Mucosa of rectum (tissue), 2 donors: ENCODE results near the gene GNAI3.

Experiments used
- H3K27ac ChIP-seq, 2 donors: one replicate each; pipeline ENCODE4 v1.7.0; 2013; ENCODE audit warnings: inconsistent platforms in 2 of 2, low read depth in 2 of 2, low read length in 2 of 2
- H3K27me3 ChIP-seq, 2 donors: one replicate each; pipeline ENCODE4 v1.7.0; 2013; ENCODE audit warnings: low read length in 2 of 2; ENCODE audit not compliant: control insufficient read depth in 2 of 2, insufficient read depth in 2 of 2
- H3K36me3 ChIP-seq, 2 donors: one replicate each; pipeline ENCODE4 v1.7.0; 2013; ENCODE audit warnings: low read length in 2 of 2; ENCODE audit not compliant: control insufficient read depth in 2 of 2, insufficient read depth in 2 of 2
- H3K4me1 ChIP-seq, 2 donors: one replicate each; pipeline ENCODE4 v1.7.0; 2013; ENCODE audit warnings: low read length in 2 of 2, mild to moderate bottlenecking in 1 of 2; ENCODE audit not compliant: control insufficient read depth in 2 of 2, insufficient read depth in 2 of 2
- H3K4me3 ChIP-seq, 2 donors: one replicate each; pipeline ENCODE4 v1.7.0; 2013; ENCODE audit warnings: low read length in 2 of 2
- H3K9ac ChIP-seq, 2 donors: one replicate each; pipeline ENCODE4 v1.7.0; 2013; ENCODE audit warnings: low read length in 2 of 2, low read depth in 1 of 2, mild to moderate bottlenecking in 1 of 2
- H3K9me3 ChIP-seq, 2 donors: one replicate each; pipeline ENCODE4 v1.7.0; 2013; ENCODE audit warnings: low read length in 2 of 2; ENCODE audit not compliant: control insufficient read depth in 2 of 2
- donor health status: healthy.
- donor health status: Normal muscosa, but diverticular disease.

GNAI3 gene

DNA sequence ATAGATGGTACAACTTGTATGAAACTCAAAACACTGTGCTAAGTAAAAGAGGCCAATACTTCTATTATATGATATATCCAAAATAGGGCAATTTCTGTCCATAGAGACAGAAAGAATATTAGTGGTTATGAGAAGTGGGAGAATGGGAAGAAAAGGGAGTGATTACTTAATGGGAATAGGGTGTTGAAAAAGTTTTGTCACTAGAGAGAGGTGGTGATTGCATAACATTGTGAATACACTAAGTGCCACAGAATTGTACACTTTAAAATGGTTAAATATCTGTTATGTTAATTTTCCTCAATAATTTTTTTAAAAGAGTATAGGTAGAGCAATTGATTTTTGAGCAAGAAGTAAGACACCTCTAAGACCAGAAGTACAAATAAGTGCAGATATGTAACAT is 41.3 kb downstream of the GNAI3 start:
- Histone ChIP-seq H3K4me1 (no peaks in the 10 kb centered on the region), H3K36me3 (peaks cover 54 to 64% of the 10 kb centered on the region in 2 donors), H3K4me3 (no peak overlapping the region), H3K27me3 (no peaks in the 10 kb centered on the region), H3K27ac (no peak overlapping the region), H3K9ac (no peak overlapping the region), H3K9me3 (no peaks in the 10 kb centered on the region)

DNA sequence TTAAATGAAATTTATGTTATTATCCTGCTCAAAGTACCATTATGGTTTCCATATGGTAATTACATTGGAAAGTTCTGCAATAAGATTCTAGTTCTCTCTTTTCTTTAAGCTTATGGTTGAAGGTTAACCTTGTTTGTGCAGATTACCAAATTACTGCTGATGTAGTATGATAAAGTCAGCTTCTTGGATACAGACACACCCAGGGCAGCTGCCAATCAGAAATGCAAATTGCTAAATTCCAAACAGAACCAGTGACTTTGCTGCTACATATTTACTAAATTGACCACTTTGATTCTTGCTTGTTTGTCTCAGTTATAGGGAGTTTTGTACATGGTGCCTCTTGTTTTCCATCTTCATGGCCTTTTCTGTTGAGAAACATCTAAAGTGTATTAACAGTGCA is 44.5 kb downstream of the GNAI3 start:
- H3K9me3 ChIP-seq, result no peaks in the 10 kb centered on the region
- H3K27ac ChIP-seq, result no peak overlapping the region
- H3K4me1 ChIP-seq, result no peaks in the 10 kb centered on the region
- peaks cover 39 to 45% of the 10 kb centered on the region in 2 donors for H3K36me3 ChIP-seq
- H3K27me3 ChIP-seq, result no peaks in the 10 kb centered on the region
- H3K9ac ChIP-seq, result no peak overlapping the region
- no peak overlapping the region for H3K4me3 ChIP-seq

DNA sequence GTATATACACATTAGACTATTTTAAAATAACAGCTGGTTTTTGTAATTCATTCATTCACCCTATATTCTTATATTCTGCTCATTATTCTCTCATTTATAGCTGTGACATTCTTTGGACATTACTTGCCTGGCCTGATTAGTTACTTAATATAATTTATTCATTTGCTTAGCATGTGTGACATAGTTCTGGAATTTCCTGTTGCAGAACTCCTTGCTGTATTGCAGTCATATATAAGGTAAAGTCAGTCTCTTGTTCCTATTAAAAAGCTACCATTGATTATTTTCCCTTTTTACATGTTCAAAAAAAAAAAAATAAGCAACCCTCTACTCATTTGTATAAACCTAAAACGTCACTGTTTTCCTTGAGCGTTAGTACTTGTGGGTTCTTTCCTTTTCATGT is 47.1 kb downstream of the GNAI3 start:
- H3K27me3 ChIP-seq, result no peaks in the 10 kb centered on the region
- H3K9ac ChIP-seq, result no peak overlapping the region
- no peaks in the 10 kb centered on the region for H3K9me3 ChIP-seq
- no peak overlapping the region for H3K4me3 ChIP-seq
- peaks cover 36 to 39% of the 10 kb centered on the region in 2 donors for H3K36me3 ChIP-seq
- no peak overlapping the region for H3K27ac ChIP-seq
- H3K4me1 ChIP-seq, result no peaks in the 10 kb centered on the region

DNA sequence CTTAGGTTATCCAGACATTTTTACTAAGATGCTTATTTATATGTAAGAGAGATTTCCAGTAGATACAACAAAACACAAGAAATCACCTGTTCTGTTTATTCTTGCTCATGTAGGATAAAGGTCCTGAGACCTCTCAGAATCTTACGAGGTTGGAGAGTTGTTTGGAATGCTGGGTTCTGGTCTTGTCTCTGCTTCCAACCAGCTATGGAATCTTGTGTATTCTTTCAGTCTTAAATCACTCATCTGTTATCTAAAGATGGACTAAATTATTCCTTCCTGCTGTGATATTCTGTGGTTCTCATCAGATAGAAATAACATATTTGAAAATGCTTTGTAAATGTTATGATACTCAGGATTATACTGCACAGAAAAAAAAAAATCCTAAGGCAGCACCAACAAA is 49.7 kb downstream of the GNAI3 start:
- H3K9me3 ChIP-seq, result no peaks in the 10 kb centered on the region
- H3K36me3 ChIP-seq, result peaks cover 20 to 25% of the 10 kb centered on the region in 2 donors
- H3K9ac ChIP-seq, result no peak overlapping the region
- no peak overlapping the region for H3K27ac ChIP-seq
- no peak overlapping the region for H3K4me3 ChIP-seq
- H3K4me1 ChIP-seq, result no peaks in the 10 kb centered on the region
- no peaks in the 10 kb centered on the region for H3K27me3 ChIP-seq

DNA sequence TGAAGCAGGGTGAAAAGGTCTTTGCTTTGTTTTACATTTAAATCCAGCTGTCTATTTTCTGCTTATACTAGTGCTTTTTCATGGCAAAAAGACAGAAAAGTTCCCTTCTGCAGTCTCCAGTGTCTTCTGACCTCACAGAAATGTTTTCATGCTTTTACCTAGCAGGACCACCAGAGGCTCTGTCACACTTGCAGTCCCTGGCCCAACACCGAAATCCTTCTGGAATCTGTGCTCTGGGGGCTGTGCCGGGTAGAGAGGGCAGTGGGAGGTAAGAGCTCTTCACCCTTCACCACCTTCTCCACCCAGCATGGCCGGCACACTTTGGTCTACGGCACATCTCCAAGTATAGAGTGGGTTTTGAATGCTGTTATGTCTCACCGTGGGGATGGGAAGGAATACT is 50.2 kb downstream of the GNAI3 start:
- Histone ChIP-seq H3K27me3 (no peaks in the 10 kb centered on the region), H3K4me3 (no peak overlapping the region), H3K4me1 (no peaks in the 10 kb centered on the region), H3K9me3 (no peaks in the 10 kb centered on the region), H3K9ac (no peak overlapping the region), H3K36me3 (peaks cover 15 to 21% of the 10 kb centered on the region in 2 donors), H3K27ac (no peak overlapping the region)

DNA sequence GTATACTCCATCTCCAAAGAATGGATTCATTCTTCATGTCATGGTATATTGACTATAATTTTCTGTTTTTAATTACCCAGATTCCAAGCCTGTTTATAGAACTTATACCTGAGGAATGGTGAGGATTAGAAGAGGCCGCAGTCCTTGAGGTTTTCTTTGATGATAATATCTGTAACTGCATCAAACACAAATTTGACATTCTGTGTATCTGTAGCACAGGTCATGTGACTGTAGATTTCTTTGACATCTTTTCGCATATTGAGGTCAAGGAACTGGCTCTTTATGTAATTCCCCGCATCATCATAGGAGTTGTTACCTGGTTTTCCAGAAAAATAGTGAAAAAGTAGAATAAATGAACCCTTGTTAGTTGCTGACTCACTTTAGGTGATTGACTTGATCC is 54.8 kb downstream of the GNAI3 start:
- no peak overlapping the region for H3K27ac ChIP-seq
- H3K36me3 ChIP-seq, result peaks cover 0 to 7% of the 10 kb centered on the region in 2 donors
- H3K9ac ChIP-seq, result no peak overlapping the region
- no peaks in the 10 kb centered on the region for H3K4me1 ChIP-seq
- H3K27me3 ChIP-seq, result no peaks in the 10 kb centered on the region
- no peaks in the 10 kb centered on the region for H3K9me3 ChIP-seq
- H3K4me3 ChIP-seq, result no peak overlapping the region

DNA sequence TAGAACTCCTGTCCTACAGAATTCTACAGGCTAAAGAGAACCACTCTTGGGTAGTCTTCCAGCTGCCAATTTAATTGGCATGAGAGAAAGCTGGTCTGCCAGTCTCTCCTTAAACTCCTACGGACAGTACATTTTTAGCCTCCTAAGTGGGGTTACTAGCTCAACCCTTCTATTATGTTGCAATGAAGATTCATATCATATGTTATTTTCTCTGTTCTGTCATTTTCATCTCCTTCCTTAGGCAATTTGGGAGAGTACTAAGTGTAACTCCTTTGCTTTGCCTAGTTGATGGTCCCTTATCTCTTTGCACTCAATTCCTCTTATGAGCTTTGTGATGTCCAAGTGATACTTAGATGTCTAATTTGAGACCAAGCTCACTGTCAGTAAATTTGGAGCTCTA is 57.0 kb downstream of the GNAI3 start:
- Histone ChIP-seq H3K27ac (no peak overlapping the region), H3K36me3 (no peaks in the 10 kb centered on the region), H3K9ac (no peak overlapping the region), H3K4me1 (no peaks in the 10 kb centered on the region), H3K4me3 (no peak overlapping the region), H3K9me3 (no peaks in the 10 kb centered on the region), H3K27me3 (no peaks in the 10 kb centered on the region)

DNA sequence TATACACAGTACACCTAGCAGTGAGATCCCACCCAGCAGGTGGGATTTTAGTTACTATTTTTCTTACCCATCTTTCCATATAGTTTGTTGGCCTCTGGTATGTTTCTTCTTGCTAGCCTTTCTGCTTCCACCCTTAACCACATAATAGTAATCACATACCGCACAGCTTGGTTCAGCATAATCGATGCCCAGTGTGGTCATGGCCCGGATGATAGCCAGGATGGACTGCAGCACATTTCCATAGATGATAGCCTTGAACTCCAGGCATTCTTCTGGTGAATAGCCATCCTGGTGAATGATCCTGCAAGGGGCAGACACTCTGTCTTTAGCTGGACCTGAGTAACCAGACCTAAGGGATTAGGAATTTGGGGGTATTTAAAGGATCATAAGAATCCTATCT is 61.5 kb downstream of the GNAI3 start:
- H3K27me3 ChIP-seq, result no peaks in the 10 kb centered on the region
- H3K4me3 ChIP-seq, result no peak overlapping the region
- no peaks in the 10 kb centered on the region for H3K9me3 ChIP-seq
- H3K9ac ChIP-seq, result no peak overlapping the region
- H3K27ac ChIP-seq, result no peak overlapping the region
- H3K4me1 ChIP-seq, result no peaks in the 10 kb centered on the region
- no peaks in the 10 kb centered on the region for H3K36me3 ChIP-seq

DNA sequence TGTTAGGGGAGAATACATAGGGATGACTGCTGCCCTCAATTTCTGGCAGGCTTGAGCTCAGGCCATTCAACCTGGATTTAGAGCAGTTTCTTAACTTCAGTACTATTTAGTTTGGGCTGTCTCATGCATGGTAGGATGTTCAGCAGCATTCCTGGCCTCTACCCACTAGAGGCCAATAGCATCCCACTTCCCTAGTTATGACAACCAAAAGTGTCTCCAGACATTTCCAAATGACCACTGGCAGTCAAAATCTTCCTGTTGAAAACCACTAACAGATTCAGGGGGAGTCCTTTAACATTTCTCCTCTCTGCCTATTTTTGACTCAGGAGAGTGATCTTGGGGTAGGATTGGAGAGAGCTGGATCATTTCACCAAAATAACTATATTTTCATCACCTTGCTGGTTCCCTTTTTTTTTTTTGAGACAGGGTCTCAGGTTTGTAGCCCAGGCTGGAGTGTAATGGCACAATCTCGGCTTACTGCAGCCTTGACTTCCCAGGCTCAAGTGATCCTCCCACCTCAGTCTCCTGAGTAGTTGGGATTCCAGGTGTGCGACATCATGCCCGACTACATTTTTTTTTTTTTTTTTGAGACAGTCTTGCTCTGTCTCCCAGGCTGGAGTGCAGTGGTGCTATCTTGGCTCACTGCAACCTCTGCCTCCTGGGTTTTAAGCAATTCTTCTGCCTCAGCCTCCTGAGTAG is 62.3 kb downstream of the GNAI3 start:
- H3K4me1 ChIP-seq, result no peaks in the 10 kb centered on the region
- H3K9ac ChIP-seq, result no peak overlapping the region
- no peaks in the 10 kb centered on the region for H3K36me3 ChIP-seq
- no peak overlapping the region for H3K4me3 ChIP-seq
- no peak overlapping the region for H3K27ac ChIP-seq
- no peaks in the 10 kb centered on the region for H3K9me3 ChIP-seq
- no peaks in the 10 kb centered on the region for H3K27me3 ChIP-seq

DNA sequence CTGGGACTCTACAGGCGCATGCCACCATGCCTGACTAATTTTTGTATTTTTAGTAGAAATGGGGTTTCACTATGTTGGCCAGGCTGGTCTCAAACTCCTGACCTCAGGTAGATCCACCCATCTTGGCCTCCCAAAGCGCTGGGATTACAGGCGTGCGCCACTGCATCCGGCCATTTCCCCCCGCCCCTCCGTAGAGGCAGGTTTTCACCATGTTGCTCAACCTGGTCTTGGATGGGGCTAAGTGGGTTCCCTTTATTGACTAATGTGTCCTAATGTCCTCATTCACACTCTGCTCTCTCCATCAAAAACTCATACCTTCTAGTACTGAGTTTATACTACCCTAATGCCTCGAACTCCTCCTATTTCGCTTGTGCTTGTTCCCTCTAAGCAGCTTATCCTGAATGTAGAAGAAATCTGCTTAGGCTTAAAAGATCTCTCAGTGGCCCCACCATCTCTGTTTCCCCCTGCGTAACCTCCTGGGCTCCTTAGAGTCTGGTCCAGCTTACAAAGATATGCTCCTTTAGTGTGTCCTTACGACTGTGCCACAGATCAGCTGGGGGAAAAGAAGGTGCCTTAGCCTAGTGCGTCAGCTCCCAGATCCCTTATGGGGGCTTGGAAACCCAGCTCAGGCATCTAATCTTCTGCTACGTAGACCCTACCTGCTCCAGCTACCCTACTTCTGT is 63.0 kb downstream of the GNAI3 start:
- H3K36me3 ChIP-seq, result no peaks in the 10 kb centered on the region
- no peak overlapping the region for H3K4me3 ChIP-seq
- no peak overlapping the region for H3K9ac ChIP-seq
- H3K27ac ChIP-seq, result no peak overlapping the region
- no peaks in the 10 kb centered on the region for H3K9me3 ChIP-seq
- no peaks in the 10 kb centered on the region for H3K27me3 ChIP-seq
- no peaks in the 10 kb centered on the region for H3K4me1 ChIP-seq
